H1 (cell line): ENCODE data around the gene MAIP1. TPM values are rescaled to one million over a fixed set of nuclear protein-coding genes. Genes with fewer than 3 reads are reported as not detected.
A peak's percentile ranks its signal among the peaks of the same experiment; 100 is the strongest.

Experiments used
- BCL11A ChIP-seq, 2 experiments: IDR thresholded peaks; one replicate each; pipeline ENCODE4 v1.6.1; 2011; ENCODE audit warnings: low read depth in 2 of 2, low read length in 2 of 2, mild to moderate bottlenecking in 2 of 2
- CBX8 ChIP-seq: fragments of 300-800, 300-1000 bp; sonication (generic); IDR thresholded peaks from 2 replicates; pipeline ENCODE4 v1.7.1; 2016; ENCODE audit warnings: low read depth, low read length, borderline replicate concordance
- CEBPB ChIP-seq: IDR thresholded peaks from 2 replicates; pipeline ENCODE4 v1.6.1; 2012; ENCODE audit warnings: low read depth, low read length
- CHD2 ChIP-seq: IDR thresholded peaks from 2 replicates; pipeline ENCODE4 v1.6.1; 2012; ENCODE audit warnings: low read length, improper control_type of control experiment
- CREB1 ChIP-seq: IDR thresholded peaks from 2 replicates; pipeline ENCODE4 v1.6.1; 2012; ENCODE audit warnings: inconsistent platforms
- CTCF ChIP-seq, 3 experiments: IDR thresholded peaks; 1 replicate in 2 of 3; 2 replicates in 1 of 3; pipeline versions ENCODE4 v1.5.1 to v1.6.1; 2011; ENCODE audit warnings: low read length in 3 of 3, mild to moderate bottlenecking in 3 of 3, inconsistent platforms in 2 of 3, low read depth in 1 of 3, moderate library complexity in 1 of 3; ENCODE audit not compliant: insufficient read depth in 1 of 3; ENCODE audit errors: control extremely low read depth in 1 of 3
- EP300 ChIP-seq, 2 experiments: IDR thresholded peaks; 1 replicate in 1 of 2; 2 replicates in 1 of 2; pipeline ENCODE4 v1.6.1; 2011 to 2012; ENCODE audit warnings: low read depth in 2 of 2, low read length in 2 of 2, mild to moderate bottlenecking in 2 of 2, borderline replicate concordance in 1 of 2, inconsistent platforms in 1 of 2, moderate library complexity in 1 of 2
- EZH2 ChIP-seq: fragments of 200-600 bp; sonication (generic); IDR thresholded peaks from 2 replicates; pipeline ENCODE4 v1.7.1; 2012; ENCODE audit warnings: low read depth, mild to moderate bottlenecking, moderate library complexity, low read length, inconsistent platforms; ENCODE audit not compliant: severe bottlenecking
- JUN ChIP-seq: IDR thresholded peaks from 2 replicates; pipeline ENCODE4 v1.6.1; 2011; ENCODE audit warnings: low read depth, mild to moderate bottlenecking, improper control_type of control experiment, low read length
- KDM5A ChIP-seq: fragments of 200-600 bp; IDR thresholded peaks from 2 replicates; pipeline ENCODE4 v1.7.1; 2012; ENCODE audit warnings: mild to moderate bottlenecking, low read length, inconsistent platforms, mixed read lengths
- NRF1 ChIP-seq: IDR thresholded peaks from 2 replicates; pipeline ENCODE4 v1.6.1; 2011; ENCODE audit warnings: mild to moderate bottlenecking, low read depth, low read length, improper control_type of control experiment
- PHF8 ChIP-seq: fragments of 200-600 bp; sonication (generic); conservative IDR thresholded peaks from 2 replicates; pipeline ENCODE4 v1.7.1; 2012; ENCODE audit warnings: low read depth, mild to moderate bottlenecking, inconsistent platforms, low read length, moderate library complexity
- POLR2AphosphoS5 ChIP-seq: IDR thresholded peaks from 2 replicates; pipeline ENCODE4 v1.6.1; 2011; ENCODE audit warnings: low read depth, low read length
- RFX5 ChIP-seq: IDR thresholded peaks from 2 replicates; pipeline ENCODE4 v1.6.1; 2011; ENCODE audit warnings: low read depth, low read length, improper control_type of control experiment, borderline replicate concordance
- RNF2 ChIP-seq: fragments of 200-900, 300-1000 bp; sonication (generic); IDR thresholded peaks from 2 replicates; pipeline ENCODE4 v1.7.1; 2016; ENCODE audit warnings: borderline replicate concordance, low read depth, mild to moderate bottlenecking, antibody characterized with exemption, low read length; ENCODE audit not compliant: poor library complexity, severe bottlenecking; ENCODE audit errors: missing control alignments
- SIN3A ChIP-seq, 2 experiments: IDR thresholded peaks in 1 of 2; conservative IDR thresholded peaks in 1 of 2; 2 replicates each; pipeline ENCODE4 v1.6.1; 2011 to 2012; ENCODE audit warnings: low read length in 2 of 2, improper control_type of control experiment in 1 of 2, low read depth in 1 of 2, mild to moderate bottlenecking in 1 of 2
- SP1 ChIP-seq: IDR thresholded peaks from 2 replicates; pipeline ENCODE4 v1.6.1; 2011; ENCODE audit warnings: low read depth, low read length
- SP2 ChIP-seq: IDR thresholded peaks from 2 replicates; pipeline ENCODE4 v1.6.1; 2012; ENCODE audit warnings: mild to moderate bottlenecking, low read length, inconsistent platforms
- SRF ChIP-seq: IDR thresholded peaks from 2 replicates; pipeline ENCODE4 v1.6.1; 2011; ENCODE audit warnings: mild to moderate bottlenecking, low read depth, low read length, moderate library complexity
- TAF1 ChIP-seq: IDR thresholded peaks from 2 replicates; pipeline ENCODE4 v1.6.1; 2011; ENCODE audit warnings: mild to moderate bottlenecking, low read depth, low read length
- TEAD4 ChIP-seq: IDR thresholded peaks from 2 replicates; pipeline ENCODE4 v1.6.1; 2012; ENCODE audit warnings: low read depth, low read length, inconsistent platforms, mixed read lengths
- YY1 ChIP-seq: IDR thresholded peaks from 2 replicates; pipeline ENCODE4 v1.6.1; 2011; ENCODE audit warnings: low read depth, mild to moderate bottlenecking, low read length
- polyA plus RNA-seq, 7 experiments: library from polyadenylated mRNA; depleted of rRNA in 3 of 7; stranded (reverse) in 5 of 7; unstranded in 2 of 7; fragments of >200 nt in 5 of 7; fragments of 200-250 nt in 2 of 7; gene quantifications; 1 replicate in 5 of 7; 2 replicates in 1 of 7; 4 replicates in 1 of 7; pipeline versions ENCODE4 v1.2.1 to v1.2.3, GENCODE V29; 2011 to 2013; ENCODE audit warnings: missing spikeins in 2 of 7, mixed read lengths in 2 of 7
- total RNA-seq: library from RNA; stranded (reverse); fragmentation: NEBNext Ultra II Directional; extraction: Animal tissue kit (Norgen Biotek cat#: 25700); gene quantifications from 2 replicates; pipeline ENCODE4 v1.2.1, GENCODE V29; 2021

Gene MAIP1
- total and polyA plus RNA-seq, 2 of the 8 experiments (the other 6 are each of a cell fraction or from before 2014, with no cell fraction given), result 23.2 to 28.5 TPM

GRCh38 chr2:199955339-199956061 is at the start of gene MAIP1, which contains the start of gene TYW5 (continued):
- TF ChIP-seq CTCF (IDR thresholded peaks at IDR 0.05; ENCODE audit: control extremely low read depth in 1 of 3, insufficient read depth in 1 of 3, low read depth in 1 of 3, low read length in 3 of 3) (peak in 2 of 3 experiments; percentile 16 to 18; a peak in 2 of 4 replicates), EZH2 (no peak), RNF2 (no peak), POLR2AphosphoS5 (peak; percentile 97), RFX5 (no peak), CHD2 (0 out of 2 replicates have a peak, but pooled peaks have one; percentile 44), SP2 (no peak), TAF1 (peak; percentile 99), SIN3A (conservative IDR thresholded peaks at IDR 0.05 in 1 of 2, IDR thresholded peaks at IDR 0.05 in 1 of 2; ENCODE audit: low read depth in 1 of 2, low read length in 2 of 2) (peak; percentile 26 to 75; a peak in 2 of 4 replicates), CEBPB (no peak), NRF1 (no peak), SP1 (peak; percentile 68; the same call in 1 of the 2 replicates), EP300 (IDR thresholded peaks at IDR 0.05; ENCODE audit: borderline replicate concordance in 1 of 2, low read depth in 2 of 2, low read length in 2 of 2) (peak in 1 of 2 experiments; percentile 25; a peak in 1 of 3 replicates), SRF (peak; percentile 13; the same call in 1 of the 2 replicates), BCL11A (IDR thresholded peaks at IDR 0.05; ENCODE audit: low read depth in 2 of 2, low read length in 2 of 2) (no peak), TEAD4 (no peak), YY1 (peak; percentile 96), CREB1 (no peak; the same call in 1 of the 2 replicates), CBX8 (no peak), KDM5A (peak; percentile 98), PHF8 (peak; percentile 94), JUN (no peak)
